GM18951 (cell line): ENCODE measurements around the gene HES7.
A peak's percentile ranks its signal among the peaks of the same experiment; 100 is the strongest.

ENCODE experiments used
- POLR2A ChIP-seq: IDR thresholded peaks from 4 replicates; pipeline ENCODE4 v1.6.1; 2011; ENCODE audit warnings: mild to moderate bottlenecking; ENCODE audit not compliant: insufficient read length, insufficient read depth; ENCODE audit errors: extremely low read depth
- in situ Hi-C: fragments of 300-500 bp; cut with MboI; formaldehyde crosslinking; loops from one replicate; pipeline ENCODE4 v1.12.0; 2022; ENCODE audit warnings: low sequenced_read_pairs, mixed read lengths, inconsistent platforms; ENCODE audit not compliant: unreplicated experiment

The HES7 gene

GRCh38 chr17:8131844-8132441 lies 8.0 kb upstream of the HES7 start:
- in situ Hi-C loops: no loop called here

GRCh38 chr17:8128125-8128784 lies 4.3 kb upstream of the HES7 start:
- TF ChIP-seq POLR2A: no peak
- in situ Hi-C loops: no loop called here

More at GRCh38 chr17:8131844-8132441, 8.0 kb upstream of the HES7 start:
- TF ChIP-seq POLR2A: no peak

- TF ChIP-seq POLR2A: peak; percentile 40
- in situ Hi-C loops: no loop called here
Measured at GRCh38 chr17:8126491-8127066, 2.7 kb upstream of the HES7 start.

GRCh38 chr17:8125947-8126490 lies 2.1 kb upstream of the HES7 start:
- in situ Hi-C loops: no loop called here
- TF ChIP-seq POLR2A: no peak

- in situ Hi-C loops: no loop called here
- TF ChIP-seq POLR2A: no peak
Measured at GRCh38 chr17:8125154-8125946, 1.4 kb upstream of the HES7 start.

GRCh38 chr17:8124350-8125153 lies 646 bp upstream of the HES7 start:
- no peak for TF ChIP-seq POLR2A
- in situ Hi-C loops: no loop called here

GRCh38 chr17:8122924-8123694 lies 797 bp downstream of the HES7 start:
- in situ Hi-C loops: no loop called here
- no peak for TF ChIP-seq POLR2A

GRCh38 chr17:8122422-8122923 lies 1.4 kb downstream of the HES7 start:
- in situ Hi-C loops: no loop called here
- TF ChIP-seq POLR2A: no peak

- in situ Hi-C loops: no loop called here
- no peak for TF ChIP-seq POLR2A
Measured at GRCh38 chr17:8121681-8122421, 2.1 kb downstream of the HES7 start.

- in situ Hi-C loops: no loop called here
Measured at GRCh38 chr17:8121407-8121680, 2.6 kb downstream of the HES7 start.

More at GRCh38 chr17:8121407-8121680, 2.6 kb downstream of the HES7 start:
- no peak for TF ChIP-seq POLR2A
